ENCODE results near the gene RBM22.

Gene RBM22

DNA sequence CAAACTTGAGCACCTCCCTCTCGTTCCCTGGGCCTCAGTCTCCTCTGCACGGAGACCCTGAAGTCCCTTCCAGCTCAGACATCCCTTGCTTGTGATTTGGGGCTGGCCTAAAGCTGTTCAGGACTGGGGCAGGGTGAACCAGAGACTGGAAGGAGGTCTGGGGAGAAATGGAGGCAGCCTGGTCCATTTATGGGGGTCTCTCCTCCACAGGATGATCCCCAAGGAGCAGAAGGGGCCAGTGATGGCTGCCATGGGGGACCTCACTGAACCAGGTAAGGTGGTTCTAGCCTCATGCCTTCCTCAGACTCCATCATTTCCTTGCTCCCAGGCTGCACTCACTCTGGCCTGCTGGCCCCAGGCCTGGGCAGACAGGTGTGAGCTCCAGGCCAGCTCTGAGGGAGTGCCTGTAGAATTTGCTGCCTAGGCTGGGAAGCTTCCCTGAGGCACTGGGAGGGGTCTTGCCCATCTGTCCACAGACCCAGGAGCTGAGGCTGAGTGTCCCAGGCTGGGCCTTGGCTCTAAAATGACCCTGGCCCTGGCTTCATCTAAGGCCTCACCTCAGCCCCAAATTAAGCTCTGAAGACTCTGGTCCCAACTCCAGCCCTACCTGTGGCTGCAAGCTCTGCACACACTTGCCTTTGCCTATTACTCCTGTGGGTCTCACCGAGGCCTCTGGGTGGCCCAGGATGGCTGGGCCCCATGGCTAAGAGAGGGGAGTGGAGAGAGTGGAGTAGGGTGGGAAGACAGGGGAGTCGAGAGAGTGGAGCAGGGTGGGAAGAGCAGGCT, 37.9 kb downstream of the RBM22 start:
- Mint-ChIP-seq H3K36me3 (ENCODE audit: low read depth) (no peaks in the 10 kb centered on the region), H3K27ac (peak overlapping the region in 1 of 3 experiments; percentile 43), H3K9me3 (no peaks in the 10 kb centered on the region), H3K4me1 (peaks cover 36% of the 10 kb centered on the region), H3K27me3 (ENCODE audit: low read depth) (peaks cover 9% of the 10 kb centered on the region), H3K4me3 (no peak overlapping the region)
- TF ChIP-seq, protein P1, sequence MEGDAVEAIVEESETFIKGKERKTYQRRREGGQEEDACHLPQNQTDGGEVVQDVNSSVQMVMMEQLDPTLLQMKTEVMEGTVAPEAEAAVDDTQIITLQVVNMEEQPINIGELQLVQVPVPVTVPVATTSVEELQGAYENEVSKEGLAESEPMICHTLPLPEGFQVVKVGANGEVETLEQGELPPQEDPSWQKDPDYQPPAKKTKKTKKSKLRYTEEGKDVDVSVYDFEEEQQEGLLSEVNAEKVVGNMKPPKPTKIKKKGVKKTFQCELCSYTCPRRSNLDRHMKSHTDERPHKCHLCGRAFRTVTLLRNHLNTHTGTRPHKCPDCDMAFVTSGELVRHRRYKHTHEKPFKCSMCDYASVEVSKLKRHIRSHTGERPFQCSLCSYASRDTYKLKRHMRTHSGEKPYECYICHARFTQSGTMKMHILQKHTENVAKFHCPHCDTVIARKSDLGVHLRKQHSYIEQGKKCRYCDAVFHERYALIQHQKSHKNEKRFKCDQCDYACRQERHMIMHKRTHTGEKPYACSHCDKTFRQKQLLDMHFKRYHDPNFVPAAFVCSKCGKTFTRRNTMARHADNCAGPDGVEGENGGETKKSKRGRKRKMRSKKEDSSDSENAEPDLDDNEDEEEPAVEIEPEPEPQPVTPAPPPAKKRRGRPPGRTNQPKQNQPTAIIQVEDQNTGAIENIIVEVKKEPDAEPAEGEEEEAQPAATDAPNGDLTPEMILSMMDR (IDR thresholded peaks at IDR 0.05; ENCODE audit: unreplicated experiment in 3 of 3) = no peak

DNA sequence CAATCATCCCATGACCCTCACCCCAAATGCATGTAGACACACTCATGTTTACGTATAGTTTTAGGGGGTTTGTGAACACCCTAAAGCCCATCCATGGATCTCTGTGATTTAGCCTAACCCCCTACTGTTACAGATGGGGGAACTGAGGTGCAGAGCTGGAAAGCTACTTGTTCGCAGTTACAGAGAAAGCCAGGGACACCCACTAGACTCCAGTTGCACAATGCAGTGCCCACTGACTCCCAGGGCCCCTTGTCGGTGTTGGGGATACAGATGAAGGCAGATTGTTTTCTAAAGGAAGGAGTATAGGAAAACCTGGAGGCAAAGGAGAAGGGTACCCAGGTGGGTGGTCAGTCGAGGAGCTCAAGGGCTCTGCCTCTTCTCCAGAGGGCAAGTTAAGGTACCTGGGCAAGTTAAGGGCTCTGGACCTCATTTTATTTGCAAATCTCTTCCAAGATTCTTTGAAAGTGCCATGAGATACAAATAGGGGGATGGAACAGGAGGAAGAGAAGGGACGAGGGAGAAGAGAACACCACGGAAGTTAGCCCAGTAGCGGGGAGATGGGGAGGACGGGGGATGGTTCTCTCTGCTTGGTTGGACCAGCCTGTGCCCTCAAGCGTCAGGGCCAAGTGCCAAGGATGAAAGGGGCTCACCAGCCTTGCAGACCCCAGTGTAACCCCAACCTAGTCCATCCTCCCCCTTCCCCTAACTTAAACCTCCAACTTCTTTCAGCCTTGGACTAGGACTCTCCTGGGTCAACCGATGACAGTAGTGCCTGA, 38.9 kb downstream of the RBM22 start:
- H3K27ac Mint-ChIP-seq = peak overlapping the region; percentile 64 to 91 (median 84)
- H3K4me1 Mint-ChIP-seq = peaks cover 45% of the 10 kb centered on the region
- H3K9me3 Mint-ChIP-seq = no peaks in the 10 kb centered on the region
- peaks cover 3% of the 10 kb centered on the region for H3K36me3 Mint-ChIP-seq (ENCODE audit: low read depth)
- TF ChIP-seq, protein P1 (IDR thresholded peaks at IDR 0.05; ENCODE audit: unreplicated experiment in 3 of 3) = no peak
- peak overlapping the region; percentile 52 to 67 (median 67) for H3K4me3 Mint-ChIP-seq
- peaks cover 9% of the 10 kb centered on the region for H3K27me3 Mint-ChIP-seq (ENCODE audit: low read depth)

DNA sequence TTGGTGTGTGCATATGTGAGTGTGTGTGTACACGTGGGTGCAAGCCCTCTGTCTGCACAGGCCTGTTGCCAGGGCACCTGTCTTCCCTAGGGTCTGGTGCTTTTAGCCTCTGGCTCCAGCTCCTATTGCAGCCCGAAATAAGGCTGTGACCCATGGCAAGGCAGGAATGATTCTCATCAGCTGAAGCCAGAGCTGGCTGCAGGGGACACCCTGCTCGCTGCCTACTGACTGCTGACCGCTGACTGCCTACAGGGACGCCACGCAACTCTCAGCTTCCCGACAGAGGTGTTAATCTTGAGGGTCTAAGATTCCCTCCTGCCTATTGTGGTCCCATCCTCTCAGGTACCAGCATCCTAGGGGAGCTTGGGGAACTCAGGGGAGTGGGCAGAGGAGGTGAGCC, 39.8 kb downstream of the RBM22 start, which contains the start of gene MYOZ3:
Gene MYOZ3, plus strand, starts transcription at position 166 of the 400 bp plus-strand sequence. CDS start 1,691 bp downstream, outside the sequence.
- Mint-ChIP-seq H3K4me3 (peak within 1 kb of the TSS; percentile 52 to 67 (median 67)), H3K27me3 (ENCODE audit: low read depth) (peaks cover 9% of the 10 kb centered on the region), H3K4me1 (peaks cover 46% of the 10 kb centered on the region), H3K9me3 (no peaks in the 10 kb centered on the region), H3K36me3 (ENCODE audit: low read depth) (peaks cover 3% of the 10 kb centered on the region), H3K27ac (peak within 1 kb of the TSS; percentile 64 to 91 (median 84))
- TF ChIP-seq, protein P1 (IDR thresholded peaks at IDR 0.05; ENCODE audit: unreplicated experiment in 3 of 3) = no peak

DNA sequence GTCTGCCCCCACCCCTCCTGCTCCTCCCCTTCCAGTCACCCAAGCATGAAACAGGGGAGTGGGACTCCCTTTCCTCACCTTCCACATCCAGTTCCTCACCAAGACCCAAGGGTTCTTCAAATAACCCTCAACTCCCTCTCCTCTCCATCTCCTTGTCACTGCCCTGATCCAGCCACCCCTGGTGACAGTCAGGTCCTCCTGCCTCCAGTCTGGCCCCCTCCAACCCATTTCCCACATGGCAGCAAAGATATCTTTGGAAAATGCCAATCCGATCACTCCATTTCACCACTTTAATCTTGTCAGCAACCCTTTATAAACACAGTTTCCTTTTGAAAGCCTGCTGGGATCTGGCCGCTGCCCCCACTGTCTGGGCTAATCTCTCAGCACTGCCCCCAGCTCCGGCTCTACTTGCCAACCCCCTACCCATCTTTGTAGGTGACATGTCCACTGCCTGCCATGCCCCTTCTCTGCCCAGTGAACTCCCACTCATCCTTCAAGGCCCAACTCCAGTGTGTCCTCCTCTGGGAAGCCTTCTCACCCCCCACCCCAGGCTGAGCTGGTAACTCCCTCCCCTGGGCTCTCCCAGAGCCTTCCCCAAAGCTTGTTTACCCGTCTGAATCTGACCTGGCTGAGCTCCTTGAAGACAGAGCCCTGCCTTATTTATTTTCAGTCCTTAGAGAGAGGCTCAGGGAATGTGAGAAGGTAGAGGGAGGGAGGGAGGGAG, 40.6 kb downstream of the RBM22 start:
- Mint-ChIP-seq H3K9me3 (no peaks in the 10 kb centered on the region), H3K36me3 (ENCODE audit: low read depth) (peaks cover 3% of the 10 kb centered on the region), H3K27ac (peak overlapping the region; percentile 64 to 91 (median 84)), H3K4me3 (peak overlapping the region; percentile 52 to 67 (median 67)), H3K27me3 (ENCODE audit: low read depth) (peaks cover 9% of the 10 kb centered on the region), H3K4me1 (peaks cover 52% of the 10 kb centered on the region)
- TF ChIP-seq, protein P1 (IDR thresholded peaks at IDR 0.05; ENCODE audit: unreplicated experiment in 3 of 3) = no peak

DNA sequence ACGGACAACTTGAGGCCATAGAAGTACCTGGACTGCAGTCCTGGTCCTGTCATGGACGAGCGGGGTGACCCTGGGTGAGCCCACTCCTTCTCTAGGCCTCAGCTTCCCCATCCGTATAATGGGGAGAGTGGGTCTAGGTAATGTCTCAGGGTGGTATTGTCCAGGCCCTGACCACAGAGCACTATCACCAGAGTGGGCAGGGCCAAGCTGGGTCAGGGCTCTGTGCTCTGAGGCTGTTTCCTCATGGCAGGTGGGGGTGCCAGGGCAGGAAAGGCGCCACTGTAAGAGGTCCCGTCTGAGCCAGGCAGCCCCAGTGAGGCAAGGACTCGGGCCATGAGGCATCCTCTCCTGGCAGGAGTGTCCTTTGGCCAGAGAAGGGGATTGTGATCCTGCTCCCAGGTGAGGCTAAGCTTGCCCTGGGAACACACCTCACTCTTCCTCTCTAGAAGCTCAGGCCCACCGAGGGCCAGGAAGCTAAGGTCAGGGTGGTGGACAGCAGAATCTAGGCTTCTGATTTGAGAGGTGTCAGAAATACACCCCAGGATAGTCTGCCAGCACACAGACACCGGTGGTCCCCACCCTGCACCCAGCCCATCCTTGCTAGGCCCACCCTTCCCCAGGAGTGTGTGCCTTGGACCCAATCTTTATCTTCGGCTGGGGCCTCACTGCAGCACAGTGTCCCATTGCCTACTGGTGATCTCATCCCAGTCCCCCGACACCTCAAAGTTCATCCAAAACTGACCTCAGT, 41.3 kb downstream of the RBM22 start:
- H3K9me3 Mint-ChIP-seq = no peaks in the 10 kb centered on the region
- H3K36me3 Mint-ChIP-seq (ENCODE audit: low read depth) = peaks cover 3% of the 10 kb centered on the region
- H3K4me3 Mint-ChIP-seq = peak overlapping the region in 1 of 3 experiments; percentile 15
- H3K27me3 Mint-ChIP-seq (ENCODE audit: low read depth) = peaks cover 9% of the 10 kb centered on the region
- peak overlapping the region; percentile 64 to 91 (median 84) for H3K27ac Mint-ChIP-seq
- TF ChIP-seq, protein P1 (IDR thresholded peaks at IDR 0.05; ENCODE audit: unreplicated experiment in 3 of 3) = no peak
- peaks cover 54% of the 10 kb centered on the region for H3K4me1 Mint-ChIP-seq

Measured in nephron (organoid).